Measurements from ENCODE around the gene MRPL55. TPM values are rescaled to one million over a fixed set of nuclear protein-coding genes. Genes with fewer than 3 reads are reported as not detected.

MRPL55 gene
- total RNA-seq, 2 donors from 2014 or later = 120 to 136 TPM

DNA sequence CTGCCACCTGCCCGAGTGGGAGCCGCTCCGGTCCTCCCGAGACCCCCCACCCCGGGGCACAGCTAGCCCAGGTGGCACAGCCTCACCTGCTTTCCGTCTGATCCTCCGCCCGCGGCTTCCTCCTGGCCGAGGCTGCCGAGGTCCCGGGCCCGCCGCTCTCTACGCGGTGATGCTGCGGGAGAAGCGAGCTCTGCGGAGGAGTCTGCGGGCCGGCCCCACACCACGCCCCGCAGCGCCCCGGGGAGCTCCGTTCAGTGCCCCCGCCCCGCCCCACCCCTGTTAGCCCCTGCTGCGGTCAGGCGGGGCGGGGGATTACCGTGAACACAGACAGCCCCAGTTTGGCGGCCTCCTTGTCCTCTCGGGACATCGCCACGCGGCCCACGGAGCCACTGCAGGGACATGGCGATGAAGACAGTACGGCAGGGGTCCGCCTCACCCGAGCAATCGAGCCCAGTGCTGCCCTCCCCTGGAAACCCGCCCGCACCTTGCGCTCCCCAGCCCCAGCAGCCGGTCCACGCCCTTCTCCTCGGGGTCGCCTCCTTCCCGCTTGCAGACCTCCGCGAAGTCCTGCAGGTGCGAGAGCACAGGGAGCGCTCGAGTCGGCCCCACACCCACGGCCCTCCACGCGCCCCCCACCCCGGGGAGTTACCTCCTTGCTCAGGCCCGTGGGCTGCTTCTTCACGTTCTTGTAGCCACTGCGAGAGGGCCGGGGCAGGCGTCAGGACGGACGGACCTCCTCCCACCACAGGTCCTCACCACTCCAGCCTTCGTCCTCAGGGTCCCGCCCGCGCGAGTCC lies 6.9 kb downstream of the MRPL55 start:
- Histone ChIP-seq H3K4me1 (replicated peaks) (peaks cover 3% of the 10 kb centered on the region), H3K4me3 (peak overlapping the region; percentile 64 to 96), H3K36me3 (peaks cover 9 to 21% of the 10 kb centered on the region in 2 donors), H3K9me3 (no peaks in the 10 kb centered on the region), H3K27ac (peak overlapping the region; percentile 89), H3K27me3 (replicated peaks; ENCODE audit: insufficient read depth) (no peaks in the 10 kb centered on the region)
- no peak for DNase-seq (ENCODE audit: low spot score)
- intact Hi-C loops (cut with DNase I) = no loop called here
- peak in 1 of 4 experiments; percentile 14 for TF ChIP-seq CTCF (IDR thresholded peaks at IDR 0.05)
- no peak for TF ChIP-seq POLR2A (IDR thresholded peaks at IDR 0.05)
- WGBS = 7% methylated on average over 55 of the region's 73 CpGs

GRCh38 chr1:228101614-228101993 lies 7.5 kb downstream of the MRPL55 start:
- 51% methylated on average over 15 of the region's 15 CpGs for WGBS
- TF ChIP-seq CTCF (IDR thresholded peaks at IDR 0.05) (no peak), POLR2AphosphoS5 (IDR thresholded peaks at IDR 0.05) (no peak), POLR2A (IDR thresholded peaks at IDR 0.05) (no peak)
- peaks cover 9 to 23% of the 10 kb centered on the region in 2 donors for H3K36me3 ChIP-seq
- H3K9me3 ChIP-seq = no peaks in the 10 kb centered on the region
- no peak for DNase-seq (ENCODE audit: low spot score)
- H3K27me3 ChIP-seq (replicated peaks; ENCODE audit: insufficient read depth) = no peaks in the 10 kb centered on the region
- intact Hi-C loops (cut with DNase I) = no loop called here
- H3K27ac ChIP-seq = peak overlapping the region; percentile 89
- H3K4me3 ChIP-seq = peak overlapping the region; percentile 64 to 96
- H3K4me1 ChIP-seq (replicated peaks) = peaks cover 3% of the 10 kb centered on the region

DNA sequence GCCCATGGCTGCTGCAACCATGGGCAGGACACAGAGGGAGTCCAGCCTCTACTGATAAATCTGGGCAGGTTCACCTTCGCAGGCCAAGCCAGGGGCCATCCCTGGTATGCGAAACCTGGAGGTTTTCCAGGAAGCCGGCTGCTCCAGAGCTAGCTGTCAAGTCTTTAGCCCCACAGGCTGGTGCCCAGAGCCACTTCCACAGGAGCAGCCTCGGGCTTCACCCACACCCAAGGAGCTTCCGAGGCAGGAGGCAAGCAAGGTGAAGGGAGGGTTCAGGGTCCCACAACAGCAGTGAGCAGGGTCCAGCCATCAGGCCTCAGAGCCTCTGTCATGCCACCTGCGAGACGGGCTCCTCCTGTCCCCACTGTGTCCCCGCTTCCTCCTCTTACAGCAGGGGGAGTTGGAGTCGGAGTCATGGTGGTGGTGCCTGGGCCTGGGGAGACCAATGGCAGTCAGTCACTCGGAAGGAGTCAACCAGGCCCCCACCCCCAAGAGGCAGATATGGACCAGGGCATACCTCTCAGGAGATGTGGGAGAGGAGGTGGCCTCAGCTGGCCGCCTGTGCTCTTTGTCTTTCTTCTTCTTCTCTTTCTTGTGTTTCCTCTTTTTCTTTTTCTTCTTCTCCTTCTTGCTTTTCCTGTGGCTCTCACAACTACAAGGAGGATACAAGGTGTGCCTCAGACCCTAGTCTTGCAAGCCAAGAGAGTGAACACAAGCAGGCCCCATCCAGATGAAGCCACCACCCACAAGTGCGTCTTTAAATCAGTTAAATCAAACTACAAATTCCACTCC lies 8.1 kb downstream of the MRPL55 start:
- H3K27ac ChIP-seq = no peak overlapping the region
- H3K4me3 ChIP-seq = no peak overlapping the region
- intact Hi-C loops (cut with DNase I) = no loop called here
- peaks cover 9 to 23% of the 10 kb centered on the region in 2 donors for H3K36me3 ChIP-seq
- H3K4me1 ChIP-seq (replicated peaks) = peaks cover 3% of the 10 kb centered on the region
- TF ChIP-seq POLR2AphosphoS5 (IDR thresholded peaks at IDR 0.05) (no peak), POLR2A (IDR thresholded peaks at IDR 0.05) (no peak), CTCF (IDR thresholded peaks at IDR 0.05) (no peak)
- H3K27me3 ChIP-seq (replicated peaks; ENCODE audit: insufficient read depth) = no peaks in the 10 kb centered on the region
- no peaks in the 10 kb centered on the region for H3K9me3 ChIP-seq
- WGBS = 73% methylated on average over 12 of the region's 12 CpGs
- no peak for DNase-seq (ENCODE audit: low spot score)

DNA sequence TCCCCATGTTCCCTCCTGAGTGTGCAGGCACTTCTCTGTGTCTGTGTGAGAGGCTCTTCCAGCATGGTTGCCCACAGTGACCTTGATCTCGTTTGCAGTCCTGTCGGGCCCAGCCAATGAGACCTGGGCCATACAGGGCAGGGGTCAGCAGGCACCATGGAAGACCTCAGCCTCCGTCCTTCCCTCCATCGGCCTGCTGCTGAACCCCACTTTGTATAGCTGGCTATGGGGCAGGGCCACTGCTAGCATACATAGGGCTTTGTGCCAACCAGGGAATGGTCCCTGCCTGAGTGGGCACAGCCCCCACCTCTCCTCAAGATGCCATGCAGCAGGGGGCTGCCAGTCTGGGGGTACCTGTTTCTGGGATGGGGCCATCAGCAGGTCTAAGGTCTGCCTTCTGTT lies 9.8 kb downstream of the MRPL55 start:
- H3K36me3 ChIP-seq = peaks cover 9 to 23% of the 10 kb centered on the region in 2 donors
- no peaks in the 10 kb centered on the region for H3K9me3 ChIP-seq
- no peak overlapping the region for H3K27ac ChIP-seq
- 50% methylated on average over 2 of the region's 4 CpGs for WGBS
- H3K4me1 ChIP-seq (replicated peaks) = peaks cover 3% of the 10 kb centered on the region
- DNase-seq (ENCODE audit: low spot score) = no peak
- H3K4me3 ChIP-seq = no peak overlapping the region
- no peaks in the 10 kb centered on the region for H3K27me3 ChIP-seq (replicated peaks; ENCODE audit: insufficient read depth)
- TF ChIP-seq CTCF (IDR thresholded peaks at IDR 0.05) = no peak
- TF ChIP-seq POLR2AphosphoS5 (IDR thresholded peaks at IDR 0.05) = no peak
- TF ChIP-seq POLR2A (IDR thresholded peaks at IDR 0.05) = no peak
- intact Hi-C loops (cut with DNase I) = no loop called here

All from prostate gland (tissue), 2 donors.